GM21825 (cell line): ENCODE results near the gene NAGS.
"Not testable (repeated sequence)": the region's sequence is repeated elsewhere in the genome, so short reads cannot be mapped to it uniquely, and the experiment has no call there.

Source experiments
- ATAC-seq: cut with Tn5 transposase; IDR thresholded peaks from one replicate; pipeline ENCODE4 v1.9.1; 2021; ENCODE audit warnings: mild to moderate bottlenecking, moderate library complexity; ENCODE audit not compliant: unreplicated experiment

Gene NAGS, protein sequence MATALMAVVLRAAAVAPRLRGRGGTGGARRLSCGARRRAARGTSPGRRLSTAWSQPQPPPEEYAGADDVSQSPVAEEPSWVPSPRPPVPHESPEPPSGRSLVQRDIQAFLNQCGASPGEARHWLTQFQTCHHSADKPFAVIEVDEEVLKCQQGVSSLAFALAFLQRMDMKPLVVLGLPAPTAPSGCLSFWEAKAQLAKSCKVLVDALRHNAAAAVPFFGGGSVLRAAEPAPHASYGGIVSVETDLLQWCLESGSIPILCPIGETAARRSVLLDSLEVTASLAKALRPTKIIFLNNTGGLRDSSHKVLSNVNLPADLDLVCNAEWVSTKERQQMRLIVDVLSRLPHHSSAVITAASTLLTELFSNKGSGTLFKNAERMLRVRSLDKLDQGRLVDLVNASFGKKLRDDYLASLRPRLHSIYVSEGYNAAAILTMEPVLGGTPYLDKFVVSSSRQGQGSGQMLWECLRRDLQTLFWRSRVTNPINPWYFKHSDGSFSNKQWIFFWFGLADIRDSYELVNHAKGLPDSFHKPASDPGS

GRCh38 chr17:44004077-44004760 lies at the start of gene NAGS:
TSS of gene NAGS (plus strand) at chr17:44004622. CDS start at chr17:44004664, 42 bp downstream.
- no peak for ATAC-seq

DNA sequence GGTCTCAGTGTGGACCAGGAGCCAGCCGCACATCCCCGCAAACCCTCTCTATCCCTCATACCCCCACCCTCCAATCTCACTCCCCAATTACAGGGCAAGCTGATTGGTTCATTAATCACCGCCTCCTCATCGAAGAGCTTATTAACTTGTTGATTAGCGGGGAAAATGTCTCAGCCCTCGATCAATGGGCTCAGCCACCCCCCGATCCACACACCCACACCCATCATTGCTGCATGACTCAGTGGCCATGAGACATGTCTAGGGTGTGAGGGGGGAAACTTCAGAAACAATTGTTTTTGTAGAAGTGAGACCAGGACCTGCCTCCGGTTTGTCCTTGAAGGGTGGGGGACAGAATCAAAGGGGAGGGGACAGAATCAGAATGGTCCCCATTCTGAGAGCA lies 48.2 kb upstream of the NAGS start:
- ATAC-seq, result no peak

DNA sequence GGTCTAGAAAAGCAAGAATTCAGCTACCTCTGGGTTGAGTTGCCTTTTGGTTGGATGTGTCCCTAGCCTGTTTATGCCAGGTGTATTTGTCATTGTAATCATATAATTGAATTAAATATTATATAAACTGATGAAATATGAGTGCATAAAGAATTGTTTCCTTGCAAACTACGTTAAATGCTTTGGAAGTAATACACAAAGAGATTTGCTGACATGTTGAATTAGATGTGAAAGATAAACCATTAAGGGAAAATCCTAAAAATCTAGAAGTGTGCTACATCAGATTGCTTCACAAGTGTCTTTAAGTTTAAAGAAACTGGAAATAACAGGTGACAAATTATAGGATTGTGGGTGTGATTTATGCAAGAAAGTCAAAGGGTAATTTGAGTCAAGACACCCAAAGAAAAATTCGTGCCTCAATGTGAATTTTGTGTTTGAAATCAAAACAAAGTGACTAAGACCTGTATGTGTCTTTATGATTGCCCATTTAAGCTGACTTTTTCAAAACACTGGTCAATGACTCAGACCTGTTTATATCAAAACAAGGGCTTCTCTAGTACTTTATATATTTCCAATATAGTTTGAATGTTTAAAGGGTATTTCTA lies 45.6 kb upstream of the NAGS start:
- no peak for ATAC-seq

GRCh38 chr17:43961292-43961691 lies 43.1 kb upstream of the NAGS start:
- ATAC-seq, result not testable (repeated sequence)

DNA sequence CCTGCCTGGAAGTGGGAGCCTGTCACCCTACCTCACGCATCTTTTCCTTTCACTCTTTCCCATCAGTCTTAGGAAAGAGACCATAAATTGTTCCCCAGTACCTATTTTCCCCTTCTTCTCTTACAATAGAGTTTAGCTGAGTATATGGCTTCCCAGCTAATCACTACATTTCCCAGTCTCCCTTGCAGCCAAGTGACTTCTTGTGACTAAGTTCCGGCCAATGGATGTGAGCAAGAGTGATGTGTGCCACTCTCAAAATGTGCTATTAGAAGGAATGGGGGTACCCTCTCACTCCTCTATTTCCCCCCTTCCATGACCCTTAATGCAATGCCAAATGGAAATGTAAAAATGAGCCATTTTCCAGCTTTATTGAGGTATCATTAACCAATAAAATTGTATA lies 42.5 kb upstream of the NAGS start:
- ATAC-seq, result no peak

DNA sequence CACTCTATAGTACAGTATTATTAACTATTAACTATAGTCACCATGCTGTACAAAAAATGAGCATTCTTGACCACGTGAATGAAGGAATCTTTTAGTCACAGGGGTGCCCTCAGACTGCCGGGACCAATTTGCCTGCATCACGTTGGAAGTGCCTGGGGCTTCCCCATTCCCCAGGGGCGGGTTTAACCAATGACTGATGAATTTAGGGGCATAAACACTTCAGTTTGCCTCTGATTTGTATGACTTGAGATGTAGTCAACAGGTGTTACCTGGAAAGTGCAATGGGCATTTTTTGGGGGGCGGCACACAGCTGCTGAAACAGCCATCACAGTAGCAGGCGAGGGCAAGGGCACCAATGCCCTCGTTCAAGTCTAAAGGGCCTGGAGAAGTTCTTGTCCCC lies 41.9 kb upstream of the NAGS start:
- no peak for ATAC-seq

GRCh38 chr17:43966276-43966675 lies 38.1 kb upstream of the NAGS start:
- ATAC-seq, result no peak

GRCh38 chr17:43967251-43967875 lies 37.1 kb upstream of the NAGS start:
- no peak for ATAC-seq

DNA sequence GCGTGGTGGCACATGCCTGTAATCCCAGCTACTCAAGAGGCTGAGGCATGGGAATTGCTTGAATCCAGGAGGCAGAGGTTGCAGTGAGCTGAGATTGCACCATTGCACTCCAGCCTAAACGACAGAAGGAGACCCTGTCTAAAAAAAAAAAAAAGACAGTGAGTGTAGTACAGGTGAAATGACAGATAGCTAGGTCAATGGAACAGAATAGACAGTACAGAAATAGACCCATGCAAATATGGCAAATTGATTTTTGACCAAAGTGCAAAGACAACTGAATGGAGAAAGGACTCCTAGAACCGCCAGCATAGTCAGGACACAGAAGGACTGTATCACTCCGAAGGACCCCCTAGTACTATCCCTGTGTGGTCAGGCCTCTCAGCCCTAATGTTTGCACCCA lies 34.1 kb upstream of the NAGS start:
- no peak for ATAC-seq

- not testable (repeated sequence) for ATAC-seq
These were observed 33.0 kb upstream of the NAGS start for GRCh38 chr17:43971436-43971835.

DNA sequence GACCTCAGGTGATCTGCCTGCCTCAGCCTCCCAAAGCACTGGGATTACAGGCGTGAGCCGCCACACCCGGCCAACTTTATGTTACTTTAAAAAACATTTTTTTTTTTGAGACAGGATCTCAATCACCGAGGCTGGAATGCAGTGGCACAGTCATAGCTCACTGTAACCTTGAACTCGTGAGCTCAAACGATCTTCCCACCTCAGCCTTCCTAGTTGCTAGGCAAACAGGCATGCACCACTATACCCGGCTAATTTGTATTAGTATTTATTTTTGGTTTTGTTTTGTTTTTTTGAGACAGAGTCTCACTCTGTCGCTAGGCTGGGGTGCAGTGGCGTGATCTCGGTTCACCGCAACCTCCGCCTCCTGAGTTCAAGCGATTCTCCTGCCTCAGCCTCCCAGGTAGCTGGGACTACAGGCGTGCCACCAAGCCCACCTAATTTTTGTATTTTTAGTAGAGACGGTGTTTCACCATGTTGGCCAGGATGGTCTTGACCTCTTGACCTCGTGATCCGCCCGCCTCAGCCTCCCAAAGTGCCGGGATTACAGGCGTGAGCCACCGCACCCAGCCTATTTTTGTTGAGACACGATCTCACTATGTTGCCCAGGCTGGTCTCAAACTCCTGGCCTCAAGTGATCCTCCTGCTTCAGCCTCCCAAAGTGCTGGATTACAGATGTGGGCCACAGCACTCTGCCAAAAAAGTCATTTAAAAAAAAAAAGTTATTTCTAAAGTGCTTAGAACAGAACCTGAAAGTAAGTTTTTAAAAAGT lies 31.8 kb upstream of the NAGS start:
- ATAC-seq, result not testable (repeated sequence)

DNA sequence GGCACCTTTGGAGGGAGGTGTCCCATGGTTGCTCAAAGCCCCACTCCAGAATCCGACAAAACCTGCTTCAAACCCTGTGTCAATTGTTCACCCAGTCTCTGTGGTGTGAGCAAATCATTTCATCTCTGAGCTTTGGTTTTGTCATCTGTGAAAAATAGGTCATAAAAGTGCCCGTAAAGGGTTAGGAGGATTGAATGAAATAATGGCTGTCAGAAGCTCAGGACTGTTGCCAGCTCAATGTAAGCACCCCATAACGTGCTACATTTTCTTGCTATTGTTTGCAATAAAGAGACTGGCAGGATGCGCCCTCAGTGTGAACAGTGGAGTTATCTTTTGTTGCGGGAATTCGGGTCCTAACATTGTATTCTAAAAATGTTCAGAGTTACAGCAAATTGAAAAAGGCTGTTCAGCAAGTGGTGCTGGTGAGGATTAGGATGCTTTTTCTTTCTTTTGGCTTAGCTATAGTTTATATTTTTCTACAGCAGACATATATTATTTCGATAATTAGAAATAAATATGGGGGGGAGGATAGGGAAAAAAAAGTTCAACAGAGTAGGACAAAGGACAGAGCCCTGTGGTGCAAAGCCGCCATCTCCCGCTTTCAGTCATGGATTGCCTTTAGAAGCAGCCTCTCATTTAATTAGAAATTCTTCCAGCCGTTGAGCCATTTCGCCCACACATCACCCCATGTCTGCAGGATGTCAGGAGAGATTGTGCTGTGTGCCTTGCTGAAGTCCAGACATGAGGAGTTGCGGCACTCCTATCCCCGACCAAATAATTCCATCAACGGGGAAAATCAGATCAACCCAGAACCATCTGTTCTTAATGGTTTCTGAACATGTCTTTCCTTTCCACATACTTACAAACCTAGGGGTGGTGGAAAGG lies 29.8 kb upstream of the NAGS start:
- ATAC-seq, result no peak

GRCh38 chr17:43975898-43976297 lies 28.5 kb upstream of the NAGS start:
- no peak for ATAC-seq

- no peak for ATAC-seq
These were observed 27.2 kb upstream of the NAGS start for GRCh38 chr17:43976963-43977837.

- ATAC-seq, result no peak
These were observed 26.3 kb upstream of the NAGS start for GRCh38 chr17:43978078-43978477.

DNA sequence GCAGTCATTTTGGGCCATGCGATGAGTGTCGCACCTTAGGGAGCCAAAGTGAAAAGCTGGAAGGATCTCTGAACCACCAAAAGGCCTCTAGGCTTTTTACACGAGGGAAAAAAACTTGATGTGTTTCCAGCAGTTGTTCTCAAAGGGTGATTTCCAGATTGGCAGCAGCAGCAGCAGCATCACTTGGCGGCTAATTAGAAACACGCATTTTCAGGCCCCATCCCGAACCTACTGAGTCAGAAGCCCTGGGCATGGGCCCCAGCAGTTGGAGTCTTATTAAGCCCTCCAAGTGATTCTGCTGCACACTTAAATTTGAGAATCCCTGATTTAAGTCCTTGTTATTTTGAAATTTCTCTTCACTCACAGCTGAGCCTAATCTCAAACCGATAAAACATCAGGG lies 25.4 kb upstream of the NAGS start:
- no peak for ATAC-seq

DNA sequence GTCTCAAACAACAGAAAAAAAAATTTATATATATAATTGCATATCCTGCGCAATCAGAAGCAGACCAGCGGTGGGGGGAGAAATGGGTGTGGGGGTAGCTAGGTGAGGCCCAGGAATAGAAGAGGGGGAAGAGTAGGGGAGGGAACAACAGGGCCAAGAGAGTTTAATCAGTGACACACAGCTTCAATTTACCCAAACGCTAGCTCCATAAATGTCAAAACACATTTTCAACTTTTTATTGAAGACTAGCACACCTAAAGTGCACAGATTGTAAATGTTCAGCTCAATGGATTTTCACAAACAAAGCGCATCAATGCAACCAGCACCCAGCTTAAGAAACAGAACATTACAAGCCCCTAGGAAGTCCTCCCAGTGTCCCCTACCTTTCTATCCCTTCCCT lies 24.8 kb upstream of the NAGS start:
- ATAC-seq, result no peak

GRCh38 chr17:43982171-43982570 lies 22.3 kb upstream of the NAGS start:
- ATAC-seq, result no peak

GRCh38 chr17:43983196-43983514 lies 21.3 kb upstream of the NAGS start:
- ATAC-seq, result no peak
